Measurements from ENCODE around the gene HSF2. TPM values are rescaled to one million over a fixed set of nuclear protein-coding genes. Genes with fewer than 3 reads are reported as not detected.
"Not testable (repeated sequence)": the region's sequence is repeated elsewhere in the genome, so short reads cannot be mapped to it uniquely, and the experiment has no call there.

The HSF2 gene
- total RNA-seq, 2 donors from 2014 or later = 15.1 to 20.0 TPM

- H3K4me3 Mint-ChIP-seq = no peak overlapping the region
- DNase-seq (no peak), ATAC-seq (replicated peaks in 1 of 2) (no peak)
- peaks cover under 1% of the 10 kb centered on the region for H3K4me1 Mint-ChIP-seq (ENCODE audit: low read depth)
- H3K36me3 Mint-ChIP-seq (ENCODE audit: insufficient read depth in 2 of 2) = peaks cover 23 to 58% of the 10 kb centered on the region in 2 donors
- H3K27ac Mint-ChIP-seq = no peak overlapping the region
- peaks cover 6 to 10% of the 10 kb centered on the region in 2 donors for H3K9me3 Mint-ChIP-seq
- no peaks in the 10 kb centered on the region for H3K27me3 Mint-ChIP-seq (ENCODE audit: low read depth)
These were observed 39.5 kb downstream of the HSF2 start for GRCh38 chr6:122438975-122439374.

- no peak for ATAC-seq (replicated peaks in 1 of 2)
- no peak for DNase-seq
- Mint-ChIP-seq H3K27me3 (ENCODE audit: low read depth) (no peaks in the 10 kb centered on the region), H3K36me3 (ENCODE audit: insufficient read depth in 2 of 2) (peaks cover 13 to 37% of the 10 kb centered on the region in 2 donors), H3K9me3 (peaks cover under 1% of the 10 kb centered on the region in 2 donors), H3K4me1 (ENCODE audit: low read depth) (peaks cover 21% of the 10 kb centered on the region), H3K27ac (peak overlapping the region; percentile 15), H3K4me3 (no peak overlapping the region)
These were observed 45.8 kb downstream of the HSF2 start for GRCh38 chr6:122445274-122445673.

GRCh38 chr6:122449069-122449468, 49.6 kb downstream of the HSF2 start:
- ATAC-seq (replicated peaks in 1 of 2) = no peak
- H3K27ac Mint-ChIP-seq = peak overlapping the region; percentile 93

GRCh38 chr6:122452509-122452908, 53.1 kb downstream of the HSF2 start:
- Mint-ChIP-seq H3K27me3 (ENCODE audit: low read depth) (no peaks in the 10 kb centered on the region), H3K4me3 (no peak overlapping the region), H3K4me1 (ENCODE audit: low read depth) (peaks cover 28% of the 10 kb centered on the region), H3K9me3 (no peaks in the 10 kb centered on the region), H3K27ac (no peak overlapping the region), H3K36me3 (ENCODE audit: insufficient read depth in 2 of 2) (peaks cover 23 to 43% of the 10 kb centered on the region in 2 donors)
- DNase-seq (no peak), ATAC-seq (replicated peaks in 1 of 2) (no peak)

More at GRCh38 chr6:122449069-122449468, 49.6 kb downstream of the HSF2 start:
- H3K9me3 Mint-ChIP-seq = no peaks in the 10 kb centered on the region
- H3K36me3 Mint-ChIP-seq (ENCODE audit: insufficient read depth in 2 of 2) = peaks cover 16 to 47% of the 10 kb centered on the region in 2 donors
- DNase-seq = no peak
- H3K4me3 Mint-ChIP-seq = peak overlapping the region in 1 of 2 donors; percentile 4
- H3K27me3 Mint-ChIP-seq (ENCODE audit: low read depth) = no peaks in the 10 kb centered on the region
- H3K4me1 Mint-ChIP-seq (ENCODE audit: low read depth) = peaks cover 24% of the 10 kb centered on the region

GRCh38 chr6:122454673-122455072, 55.2 kb downstream of the HSF2 start:
- peak overlapping the region; percentile 66 for H3K27ac Mint-ChIP-seq
- peaks cover 22 to 40% of the 10 kb centered on the region in 2 donors for H3K36me3 Mint-ChIP-seq (ENCODE audit: insufficient read depth in 2 of 2)
- no peak for ATAC-seq (replicated peaks in 1 of 2)

GRCh38 chr6:122455116-122455515, 55.7 kb downstream of the HSF2 start:
- peaks cover 22 to 38% of the 10 kb centered on the region in 2 donors for H3K36me3 Mint-ChIP-seq (ENCODE audit: insufficient read depth in 2 of 2)
- H3K27me3 Mint-ChIP-seq (ENCODE audit: low read depth); H3K4me3 Mint-ChIP-seq; DNase-seq; ATAC-seq (replicated peaks in 1 of 2); H3K9me3 Mint-ChIP-seq: not testable (repeated sequence)
- H3K4me1 Mint-ChIP-seq (ENCODE audit: low read depth) = peaks cover 41% of the 10 kb centered on the region
- peak overlapping the region; percentile 66 for H3K27ac Mint-ChIP-seq

More at GRCh38 chr6:122454673-122455072, 55.2 kb downstream of the HSF2 start:
- DNase-seq = no peak
- H3K27me3 Mint-ChIP-seq (ENCODE audit: low read depth) = no peaks in the 10 kb centered on the region
- no peaks in the 10 kb centered on the region for H3K9me3 Mint-ChIP-seq
- peaks cover 40% of the 10 kb centered on the region for H3K4me1 Mint-ChIP-seq (ENCODE audit: low read depth)
- H3K4me3 Mint-ChIP-seq = no peak overlapping the region

- no peak for ATAC-seq (replicated peaks in 1 of 2)
- Mint-ChIP-seq H3K36me3 (ENCODE audit: insufficient read depth in 2 of 2) (peaks cover 18 to 34% of the 10 kb centered on the region in 2 donors), H3K27ac (peak overlapping the region; percentile 96), H3K9me3 (no peaks in the 10 kb centered on the region), H3K4me3 (peak overlapping the region in 1 of 2 donors; percentile 38), H3K4me1 (ENCODE audit: low read depth) (peaks cover 69% of the 10 kb centered on the region), H3K27me3 (ENCODE audit: low read depth) (no peaks in the 10 kb centered on the region)
- DNase-seq = no peak
These were observed 58.6 kb downstream of the HSF2 start for GRCh38 chr6:122458087-122458486.

GRCh38 chr6:122459240-122459639, 59.8 kb downstream of the HSF2 start:
- peak overlapping the region; percentile 73 for H3K27ac Mint-ChIP-seq
- peaks cover 14 to 27% of the 10 kb centered on the region in 2 donors for H3K36me3 Mint-ChIP-seq (ENCODE audit: insufficient read depth in 2 of 2)
- ATAC-seq (replicated peaks in 1 of 2) (no peak), DNase-seq (no peak)
- H3K9me3 Mint-ChIP-seq = no peaks in the 10 kb centered on the region
- peaks cover 76% of the 10 kb centered on the region for H3K4me1 Mint-ChIP-seq (ENCODE audit: low read depth)
- no peaks in the 10 kb centered on the region for H3K27me3 Mint-ChIP-seq (ENCODE audit: low read depth)
- peak overlapping the region in 1 of 2 donors; percentile 53 for H3K4me3 Mint-ChIP-seq

GRCh38 chr6:122459865-122460416, 60.5 kb downstream of the HSF2 start:
- Mint-ChIP-seq H3K27ac (peak overlapping the region; percentile 73), H3K4me3 (peak overlapping the region in 1 of 2 donors; percentile 6), H3K4me1 (ENCODE audit: low read depth) (peaks cover 79% of the 10 kb centered on the region), H3K36me3 (ENCODE audit: insufficient read depth in 2 of 2) (peaks cover 11 to 26% of the 10 kb centered on the region in 2 donors)
- ATAC-seq (replicated peaks in 1 of 2); DNase-seq; H3K9me3 Mint-ChIP-seq; H3K27me3 Mint-ChIP-seq (ENCODE audit: low read depth): not testable (repeated sequence)

- ATAC-seq (replicated peaks in 1 of 2) (no peak), DNase-seq (no peak)
- no peaks in the 10 kb centered on the region for H3K9me3 Mint-ChIP-seq
- peak overlapping the region; percentile 85 for H3K27ac Mint-ChIP-seq
- peaks cover 94% of the 10 kb centered on the region for H3K4me1 Mint-ChIP-seq (ENCODE audit: low read depth)
- H3K27me3 Mint-ChIP-seq (ENCODE audit: low read depth) = no peaks in the 10 kb centered on the region
- peak overlapping the region in 1 of 2 donors; percentile 50 for H3K4me3 Mint-ChIP-seq
- H3K36me3 Mint-ChIP-seq (ENCODE audit: insufficient read depth in 2 of 2) = peaks cover 12 to 29% of the 10 kb centered on the region in 2 donors
These were observed 62.4 kb downstream of the HSF2 start for GRCh38 chr6:122461885-122462284.

- no peaks in the 10 kb centered on the region for H3K27me3 Mint-ChIP-seq (ENCODE audit: low read depth)
- DNase-seq = peak; percentile 90 to 91
- no peaks in the 10 kb centered on the region for H3K9me3 Mint-ChIP-seq
- peaks cover 9 to 18% of the 10 kb centered on the region in 2 donors for H3K36me3 Mint-ChIP-seq (ENCODE audit: insufficient read depth in 2 of 2)
- peak within 1 kb of the TSS; percentile 99 for H3K27ac Mint-ChIP-seq
- H3K4me3 Mint-ChIP-seq = peak within 1 kb of the TSS; percentile 95
- H3K4me1 Mint-ChIP-seq (ENCODE audit: low read depth) = peaks cover 43% of the 10 kb centered on the region
- ATAC-seq (replicated peaks in 1 of 2) = peak; percentile 98
These were observed 71.9 kb downstream of the HSF2 start, which contains the start of gene SERINC1 for GRCh38 chr6:122471107-122472021. TSS of gene SERINC1 (minus strand) at chr6:122471807. CDS start at chr6:122471737, 70 bp downstream.

- H3K27me3 Mint-ChIP-seq (ENCODE audit: low read depth) = no peaks in the 10 kb centered on the region
- H3K4me3 Mint-ChIP-seq = peak overlapping the region; percentile 95
- peak; percentile 31 to 47 for ATAC-seq (replicated peaks in 1 of 2)
- no peaks in the 10 kb centered on the region for H3K9me3 Mint-ChIP-seq
- peak overlapping the region; percentile 99 for H3K27ac Mint-ChIP-seq
- no peak for DNase-seq
- H3K4me1 Mint-ChIP-seq (ENCODE audit: low read depth) = peaks cover 36% of the 10 kb centered on the region
- peaks cover 7 to 15% of the 10 kb centered on the region in 2 donors for H3K36me3 Mint-ChIP-seq (ENCODE audit: insufficient read depth in 2 of 2)
These were observed 72.5 kb downstream of the HSF2 start for GRCh38 chr6:122472022-122472340.

- Mint-ChIP-seq H3K4me1 (ENCODE audit: low read depth) (no peaks in the 10 kb centered on the region), H3K27me3 (ENCODE audit: low read depth) (no peaks in the 10 kb centered on the region), H3K27ac (no peak overlapping the region), H3K9me3 (no peaks in the 10 kb centered on the region), H3K4me3 (no peak overlapping the region), H3K36me3 (ENCODE audit: insufficient read depth in 2 of 2) (peaks cover 4 to 7% of the 10 kb centered on the region in 2 donors)
- no peak for ATAC-seq (replicated peaks in 1 of 2)
- DNase-seq = no peak
These were observed 76.7 kb downstream of the HSF2 start for GRCh38 chr6:122476131-122476530.

All from activated T-cell treated with anti-CD3 and anti-CD28 coated beads, Interleukin-2, amount 50 U/mL, for 72 hours (primary cell).